GM21529 (cell line): ENCODE results near the gene MVD.
A peak's percentile ranks its signal among the peaks of the same experiment; 100 is the strongest.

ENCODE experiments used
- ATAC-seq: cut with Tn5 transposase; IDR thresholded peaks from one replicate; pipeline ENCODE4 v1.9.1; 2021; ENCODE audit not compliant: unreplicated experiment

Gene MVD

DNA sequence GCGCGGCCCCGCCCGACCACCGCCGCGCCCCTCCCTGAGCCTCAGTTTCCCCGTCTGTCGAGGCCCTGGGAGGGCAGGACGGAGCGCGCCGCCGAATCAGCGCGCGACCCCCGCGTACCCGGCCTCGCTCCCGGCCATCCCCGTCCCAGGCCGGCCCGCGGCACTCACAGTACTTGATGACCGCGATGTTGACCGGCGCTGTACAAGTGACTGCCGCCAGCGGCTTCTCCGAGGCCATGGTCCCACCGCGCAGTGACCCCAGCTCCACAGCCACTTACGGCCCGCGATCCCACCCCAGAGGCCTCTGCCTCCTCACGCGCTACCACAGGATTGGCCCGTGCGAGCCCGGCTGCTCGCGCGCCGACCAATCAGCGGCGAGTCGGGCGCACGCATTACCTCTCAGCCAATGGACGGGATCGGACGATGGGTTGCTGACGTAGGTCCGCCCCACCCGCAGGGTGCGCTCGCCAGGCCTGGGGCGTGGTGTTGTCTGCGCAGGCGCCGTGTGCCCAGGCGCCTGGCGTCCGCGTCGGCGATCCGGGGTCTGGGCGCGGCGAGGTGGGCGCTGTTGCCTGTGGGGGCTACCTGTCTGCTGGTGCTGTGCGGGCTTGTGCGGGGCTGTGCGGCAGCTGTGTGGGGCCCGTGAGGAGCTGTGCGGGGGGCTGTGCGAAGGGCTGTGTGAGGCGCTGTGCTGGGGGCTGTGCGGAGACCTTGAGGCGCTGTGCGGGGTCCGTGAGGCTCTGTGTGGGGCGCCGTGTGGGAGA is at the start of gene MVD:
Gene MVD (minus strand): TSS at position 249 of the 764 bp plus-strand sequence. CDS start 11 bp downstream, at position 238.
- ATAC-seq = peak; percentile 97

GRCh38 chr16:88712362-88712979 is 49.6 kb upstream of the MVD start:
- no peak for ATAC-seq

GRCh38 chr16:88711750-88712340 is 49.0 kb upstream of the MVD start:
- no peak for ATAC-seq

- no peak for ATAC-seq
Measured at GRCh38 chr16:88710556-88710955, 47.7 kb upstream of the MVD start.

- ATAC-seq = no peak
Measured at GRCh38 chr16:88706965-88707826, 44.3 kb upstream of the MVD start.

DNA sequence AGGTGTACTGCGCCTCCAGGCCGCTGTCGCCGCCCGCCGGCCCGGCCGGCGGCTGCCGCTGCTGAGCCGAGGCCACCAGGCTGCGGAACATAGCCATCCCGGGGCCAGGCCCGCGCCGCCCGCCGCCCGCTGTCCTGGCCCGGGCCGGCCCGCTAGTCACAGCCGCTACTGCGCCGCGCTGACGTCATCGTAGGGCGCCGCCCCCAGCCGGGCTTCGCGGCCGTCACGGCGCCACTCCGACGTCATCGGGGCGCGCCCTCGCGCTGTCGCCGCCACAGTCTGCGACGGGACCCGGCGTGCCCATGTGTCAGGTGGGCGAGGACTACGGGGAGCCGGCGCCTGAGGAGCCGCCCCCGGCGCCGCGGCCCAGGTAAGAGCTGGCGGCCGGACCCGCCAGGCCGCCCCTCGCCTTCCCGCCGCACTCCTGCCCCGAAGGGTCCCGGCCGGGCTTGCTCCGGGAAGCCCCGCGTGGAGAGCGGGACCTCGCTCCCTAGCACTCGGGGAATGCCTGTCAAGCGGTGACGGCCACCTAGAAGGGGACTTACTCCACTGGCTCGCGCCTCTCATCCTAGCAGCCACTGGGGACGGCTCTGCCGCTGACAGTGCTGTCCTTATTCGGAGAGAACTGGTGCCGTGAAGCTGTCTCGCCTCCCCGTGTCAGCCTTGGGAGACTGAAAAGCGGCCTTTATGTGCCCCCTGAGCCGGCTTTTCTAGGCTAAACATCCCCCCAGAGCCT is 43.5 kb upstream of the MVD start, which contains the start of the genes CTU2 and RNF166:
Gene CTU2 (plus strand): TSS at position 275 of the 736 bp plus-strand sequence. CDS start 28 bp downstream, at position 303.
Gene RNF166 (minus strand): TSS at position 180 of the 736 bp plus-strand sequence. CDS start 83 bp downstream, at position 97.
- ATAC-seq = peak; percentile 55

- peak; percentile 8 for ATAC-seq
Measured at GRCh38 chr16:88705801-88706228, 42.9 kb upstream of the MVD start.

DNA sequence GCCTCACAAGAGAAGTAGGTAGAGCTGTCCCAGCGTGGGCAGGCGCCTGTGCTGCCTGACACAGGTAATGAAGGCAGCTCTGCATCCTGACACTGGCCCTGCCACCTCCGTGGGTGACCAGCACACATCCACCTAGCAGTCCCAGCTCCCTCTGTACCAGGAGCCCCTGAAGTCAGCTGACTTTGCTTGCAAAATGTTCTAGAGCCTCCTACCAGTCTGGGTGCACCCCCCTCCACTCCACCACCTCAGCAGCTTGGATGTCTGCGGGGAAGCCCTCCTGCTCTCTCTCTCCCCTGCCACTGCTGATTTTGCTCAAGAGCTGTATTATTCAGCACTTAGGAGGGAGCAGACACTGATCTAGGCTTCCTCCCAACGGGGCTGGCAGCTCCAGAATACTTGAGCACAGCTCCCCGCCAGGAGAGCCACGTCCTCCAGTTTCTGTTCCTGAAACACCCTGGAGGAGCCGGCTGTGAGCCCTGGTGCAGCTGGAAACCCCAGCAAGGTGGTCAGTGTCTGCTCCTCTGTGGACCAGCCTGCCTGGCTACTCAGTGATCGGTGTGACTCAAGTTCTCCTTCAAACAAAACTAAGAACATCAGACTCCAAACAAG is 42.3 kb upstream of the MVD start:
- no peak for ATAC-seq

DNA sequence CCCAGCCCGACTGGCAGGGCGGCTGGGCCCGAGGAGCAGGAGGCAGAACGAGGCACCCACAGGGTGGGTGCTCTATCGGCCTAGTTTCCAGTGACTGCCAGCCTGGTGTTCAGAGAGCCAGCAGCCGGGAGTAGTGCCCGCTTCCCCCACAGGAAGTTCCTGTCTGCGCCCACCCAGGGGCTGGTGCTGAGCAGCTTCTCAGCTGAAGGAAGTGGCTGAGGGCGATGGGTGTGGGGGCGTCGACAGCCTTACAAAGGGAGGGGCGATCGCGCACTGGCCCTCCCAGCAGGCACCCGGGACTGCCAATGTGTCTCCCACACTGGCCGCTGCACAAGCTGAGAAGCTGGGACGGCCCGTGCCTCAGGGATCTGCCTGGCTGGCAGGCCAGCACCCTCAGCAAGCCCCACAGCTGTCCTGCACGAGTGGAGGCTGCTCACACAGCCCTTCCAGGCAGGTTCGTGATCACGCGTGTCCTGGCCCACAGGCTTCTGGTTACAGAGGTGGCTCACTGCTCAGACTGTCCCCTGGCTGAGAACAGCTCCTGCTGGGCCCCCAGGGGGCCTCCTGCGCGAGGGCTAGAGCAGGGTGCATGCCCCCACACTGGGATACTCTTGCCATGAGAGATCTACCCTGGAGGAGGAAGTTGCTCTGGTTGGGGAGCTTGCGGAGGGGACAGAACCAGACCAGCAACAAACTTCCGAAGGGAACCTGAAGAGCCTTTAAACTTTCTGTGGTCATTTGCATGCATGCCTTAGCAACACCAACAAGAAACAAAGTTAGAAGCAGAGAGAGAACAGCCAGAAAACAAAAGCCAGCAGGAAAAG is 40.8 kb upstream of the MVD start:
- no peak for ATAC-seq

DNA sequence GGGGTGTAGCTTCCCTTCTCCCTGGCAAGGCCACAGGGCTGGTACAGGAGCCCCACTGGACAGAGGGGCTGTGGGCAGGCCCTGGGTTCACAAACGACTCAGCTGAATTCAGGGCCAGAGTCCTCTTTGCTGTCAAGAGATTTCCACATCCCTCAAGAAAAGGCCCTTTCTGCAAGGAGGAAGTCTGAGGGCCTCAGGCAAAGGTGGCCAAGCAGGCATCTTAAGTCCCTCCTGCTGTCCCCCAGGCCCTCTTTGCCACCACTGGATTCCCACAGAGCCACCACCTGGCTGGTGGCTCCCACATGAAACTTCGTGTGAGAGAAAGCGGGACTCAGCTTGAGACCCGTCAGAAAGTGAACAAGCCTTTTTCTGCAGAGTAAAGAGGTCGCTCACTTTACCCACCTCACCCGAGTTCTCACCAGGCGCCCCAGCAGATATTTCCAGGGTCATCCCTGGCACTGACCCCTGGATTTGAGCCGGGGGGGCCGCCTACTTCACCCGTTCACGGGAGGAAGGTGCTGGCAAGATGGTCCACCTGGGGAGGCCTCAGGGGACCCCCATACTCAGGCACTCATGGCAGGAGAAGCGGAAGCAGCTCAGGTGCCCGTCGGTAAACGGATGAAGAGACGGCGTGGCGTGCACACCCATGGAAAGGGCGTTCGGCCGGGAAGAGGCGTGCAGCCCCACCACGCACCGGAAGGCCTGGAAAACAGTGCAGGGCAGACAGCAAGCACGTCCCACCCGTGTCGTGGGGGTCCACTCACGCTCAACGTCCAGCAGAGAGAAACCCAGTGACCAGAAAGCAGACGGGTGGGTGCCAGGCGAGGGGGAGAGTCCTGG is 39.7 kb upstream of the MVD start:
- ATAC-seq = no peak

DNA sequence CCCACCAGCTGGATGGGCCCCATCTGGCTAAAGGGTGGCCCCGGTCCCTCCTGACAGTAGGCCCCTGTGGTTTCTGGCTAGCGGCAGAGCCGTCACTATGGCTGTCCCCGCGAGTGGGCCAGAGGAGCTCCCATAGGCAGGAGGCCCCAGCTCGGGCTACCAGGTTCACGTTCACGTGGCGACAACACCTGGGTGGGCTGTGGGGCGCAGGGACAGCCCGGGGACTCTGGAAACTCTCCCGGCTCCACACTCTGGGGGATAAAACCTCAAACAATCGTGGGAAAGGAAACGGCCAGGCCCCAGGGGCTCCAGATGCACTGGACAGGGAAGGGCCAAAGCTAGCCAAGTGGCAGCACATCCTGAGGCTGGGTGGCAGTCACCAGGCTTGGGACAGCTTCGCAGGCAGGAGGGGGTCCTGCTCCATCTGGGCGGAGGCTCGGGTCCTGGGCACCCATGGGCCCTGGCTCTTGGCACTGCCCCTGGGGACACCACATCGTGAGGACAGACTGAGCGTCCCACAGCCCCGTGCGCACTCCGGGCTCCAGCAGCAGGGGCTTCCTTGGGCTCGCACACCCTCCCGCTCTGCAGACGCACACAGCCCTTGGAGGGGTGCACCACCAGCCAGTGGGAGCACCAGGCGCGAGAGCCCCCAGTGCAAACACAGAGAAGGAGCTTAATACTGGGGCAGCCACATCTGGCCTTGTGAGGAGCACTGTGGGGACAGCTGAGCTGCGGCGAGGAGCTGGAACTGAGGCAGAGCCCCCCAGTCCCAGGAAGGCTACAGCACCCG is 38.9 kb upstream of the MVD start:
- ATAC-seq = no peak

DNA sequence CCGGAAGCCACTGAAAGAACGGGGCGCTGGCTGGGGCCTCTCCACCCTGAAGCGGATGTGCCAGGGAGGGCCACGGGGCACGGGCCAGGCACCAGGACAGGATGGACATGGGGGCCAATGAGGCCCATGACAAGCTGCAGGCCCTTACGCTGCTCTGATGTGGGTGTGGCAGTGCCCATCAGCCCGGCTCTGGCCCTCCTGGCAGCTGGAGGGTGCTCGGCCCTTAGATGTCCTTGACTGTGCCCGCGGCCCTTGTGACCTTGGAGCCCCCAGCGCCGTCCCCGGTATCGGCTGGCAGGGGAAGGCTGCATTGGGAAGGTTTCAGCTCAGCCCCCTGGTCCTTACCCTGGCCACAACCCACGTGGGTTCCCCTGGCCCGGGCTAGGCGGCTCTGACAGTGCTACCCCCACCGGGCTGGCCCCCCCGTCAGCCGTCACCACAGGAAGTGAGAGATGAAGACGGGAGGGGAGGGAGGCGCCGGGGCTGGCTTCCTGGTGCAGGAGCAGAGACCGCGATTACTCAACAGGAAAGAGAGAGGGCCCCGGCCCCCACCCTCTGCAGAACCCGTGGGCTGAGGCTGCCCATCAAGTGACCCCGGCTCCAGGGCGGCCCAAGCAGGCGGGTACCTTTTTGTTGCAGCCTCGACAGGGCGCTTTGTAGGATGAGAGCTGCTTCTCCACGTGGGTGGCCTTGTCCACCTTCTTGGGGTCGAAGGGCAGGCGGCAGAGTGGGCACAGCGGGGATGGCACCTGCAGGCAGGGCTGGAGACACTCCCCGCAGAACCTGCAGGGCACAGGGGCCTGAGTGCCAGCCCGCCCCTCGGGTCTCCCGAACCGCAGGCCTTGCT is 38.0 kb upstream of the MVD start:
- ATAC-seq = peak; percentile 70

DNA sequence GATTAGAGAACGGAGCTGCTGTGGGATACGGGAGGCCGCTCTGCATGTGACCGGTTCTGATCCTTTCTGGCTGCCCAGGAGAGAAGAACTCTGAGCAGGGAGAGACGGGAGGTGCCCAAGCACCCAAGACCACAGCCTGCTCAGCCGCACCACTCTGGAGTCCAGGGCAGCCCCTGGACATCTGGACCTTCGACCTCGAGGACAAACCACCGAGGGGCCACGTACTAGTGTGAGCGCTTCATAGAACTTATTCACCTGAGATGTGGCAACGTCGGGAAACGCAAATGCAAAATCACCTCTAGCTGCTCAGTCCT is 37.4 kb upstream of the MVD start:
- no peak for ATAC-seq

GRCh38 chr16:88699180-88699579 is 36.3 kb upstream of the MVD start:
- ATAC-seq = no peak

GRCh38 chr16:88698646-88699045 is 35.8 kb upstream of the MVD start:
- ATAC-seq = no peak

- no peak for ATAC-seq
Measured at GRCh38 chr16:88697831-88698615, 35.1 kb upstream of the MVD start.
